A673 (cell line): ENCODE measurements around the gene RASL12. TPM values are rescaled to one million over a fixed set of nuclear protein-coding genes. Genes with fewer than 3 reads are reported as not detected.

Experiments
- BruUV-seq: library from RNA; stranded (reverse); fragments of 400-500 nt; replicated peaks from 2 replicates; lab custom pipeline; 2021; lab: Mats Ljungman, UMichigan
- CTCF ChIA-PET: fragments of 300-600 bp; sonication (Branson Sonifier 250); formaldehyde crosslinking; loops from one replicate; lab custom pipeline; 2022; ENCODE audit warnings: antibody characterized with exemption; lab: Charles Lee
- POLR2A ChIA-PET: fragments of 300-600 bp; sonication (Branson Sonifier 250); formaldehyde crosslinking; loops from one replicate; lab custom pipeline; 2022; ENCODE audit warnings: antibody characterized with exemption; ENCODE audit not compliant: low non-redundant PET; lab: Charles Lee
- DNase-seq: peaks from one replicate; pipeline ENCODE4 v3.0.0-alpha.2; 2015; ENCODE audit warnings: low spot score
- H3K27ac ChIP-seq: fragments of 200-600 bp; sonication (generic); 2 replicates; pipeline ENCODE4 v1.5.1; 2016; ENCODE audit warnings: mixed run types, low read depth, mild to moderate bottlenecking, mixed read lengths, antibody characterized with exemption, low read length; ENCODE audit not compliant: poor library complexity, severe bottlenecking
- H3K27me3 ChIP-seq: fragments of 200-600 bp; sonication (generic); replicated peaks from 2 replicates; pipeline ENCODE4 v1.6.1; 2017; ENCODE audit warnings: mixed run types, low read depth, mild to moderate bottlenecking, mixed read lengths, antibody characterized with exemption, low read length; ENCODE audit not compliant: insufficient read depth, poor library complexity
- H3K36me3 ChIP-seq: fragments of 200-600 bp; sonication (generic); 2 replicates; pipeline ENCODE4 v1.6.1; 2016; ENCODE audit warnings: mixed run types, mild to moderate bottlenecking, mixed read lengths, antibody characterized with exemption, low read length; ENCODE audit not compliant: insufficient read depth, poor library complexity, severe bottlenecking
- H3K4me1 ChIP-seq: fragments of 200-600 bp; sonication (generic); 2 replicates; pipeline ENCODE4 v1.6.1; 2017; ENCODE audit warnings: mixed run types, mild to moderate bottlenecking, mixed read lengths, antibody characterized with exemption, low read length; ENCODE audit not compliant: insufficient read depth, poor library complexity, severe bottlenecking
- H3K4me3 ChIP-seq: fragments of 200-600 bp; sonication (generic); 2 replicates; pipeline ENCODE4 v1.5.1; 2016; ENCODE audit warnings: low read depth, mixed run types, mild to moderate bottlenecking, mixed read lengths, low read length; ENCODE audit not compliant: poor library complexity, severe bottlenecking
- H3K9me3 ChIP-seq: fragments of 200-600 bp; sonication (generic); 2 replicates; pipeline ENCODE4 v1.6.1; 2016; ENCODE audit warnings: mixed run types, low read depth, mild to moderate bottlenecking, mixed read lengths, antibody characterized with exemption, low read length; ENCODE audit not compliant: poor library complexity, severe bottlenecking
- EZH2 ChIP-seq: fragments of 200-600 bp; sonication (generic); IDR thresholded peaks from 2 replicates; pipeline ENCODE4 v1.6.1; 2017; ENCODE audit warnings: borderline replicate concordance, low read depth, mild to moderate bottlenecking, mixed read lengths, antibody characterized with exemption, low read length; ENCODE audit not compliant: poor library complexity, severe bottlenecking
- intact Hi-C: fragments of 100-400 bp; cut with micrococcal nuclease; formaldehyde crosslinking; loops from one replicate; pipeline ENCODE4 v1.10.0; 2022; ENCODE audit not compliant: unreplicated experiment
- total RNA-seq: library from RNA; stranded (reverse); gene quantifications from 2 replicates; pipeline ENCODE4 v1.2.3, GENCODE V29; 2021
- TF ChIP-seq, protein P1 (sequence below): fragments of 300-800, 200-600 bp; sonication (generic); conservative IDR thresholded peaks from 2 replicates; pipeline ENCODE4 v1.5.1; 2017; ENCODE audit warnings: low read depth, mild to moderate bottlenecking, antibody characterized with exemption, low read length, moderate library complexity, mixed read lengths

Gene RASL12
- total RNA-seq, 1 experiment from 2014 or later, result 0.69 TPM

DNA sequence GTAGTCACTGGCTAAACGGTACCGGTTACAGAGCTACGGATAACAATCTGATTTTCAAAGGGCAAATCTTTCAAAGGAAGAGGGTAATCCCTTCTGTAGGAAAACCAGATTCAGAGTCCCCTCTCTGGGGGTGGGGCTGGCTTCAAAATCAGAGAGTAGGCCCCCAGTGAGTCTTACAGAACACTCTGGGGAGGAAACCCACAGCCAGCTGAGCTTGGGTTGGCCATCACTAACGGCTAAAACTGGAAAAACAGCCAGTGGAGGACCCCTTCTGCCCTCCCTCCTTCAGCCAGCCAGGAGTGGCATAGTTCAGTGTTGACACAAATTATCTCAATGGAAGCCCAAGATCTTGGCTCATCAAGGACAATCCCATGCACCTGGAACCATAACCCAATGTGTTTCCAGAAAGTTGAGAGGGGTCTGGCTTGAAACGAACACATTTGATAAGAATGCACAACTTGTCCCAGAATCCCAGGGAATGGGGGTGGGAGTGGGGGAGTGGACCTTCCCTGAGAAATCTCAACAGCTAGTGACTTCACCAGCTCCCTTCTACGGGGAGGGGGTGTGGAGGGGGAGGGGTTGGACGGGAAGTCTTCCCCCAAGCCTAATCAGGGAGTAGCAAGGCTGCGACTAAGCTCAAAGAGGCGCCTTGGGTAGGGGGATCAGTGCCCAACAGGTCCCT, 1.0 kb downstream of the RASL12 start:
- no peak overlapping the region for H3K4me3 ChIP-seq
- peaks cover 14% of the 10 kb centered on the region for H3K4me1 ChIP-seq
- POLR2A ChIA-PET, result interaction anchor here (0.7 kb wide), 1 partner anchor 11 kb away, joined by 5 read pairs; no protein-coding TSS in a partner anchor
- H3K36me3 ChIP-seq, result no peaks in the 10 kb centered on the region
- intact Hi-C loops, result no loop called here
- H3K9me3 ChIP-seq, result no peaks in the 10 kb centered on the region
- no TSS peak for BruUV-seq
- CTCF ChIA-PET, result no interaction called here
- no peaks in the 10 kb centered on the region for H3K27me3 ChIP-seq
- no peak overlapping the region for H3K27ac ChIP-seq
- TF ChIP-seq, protein P1, sequence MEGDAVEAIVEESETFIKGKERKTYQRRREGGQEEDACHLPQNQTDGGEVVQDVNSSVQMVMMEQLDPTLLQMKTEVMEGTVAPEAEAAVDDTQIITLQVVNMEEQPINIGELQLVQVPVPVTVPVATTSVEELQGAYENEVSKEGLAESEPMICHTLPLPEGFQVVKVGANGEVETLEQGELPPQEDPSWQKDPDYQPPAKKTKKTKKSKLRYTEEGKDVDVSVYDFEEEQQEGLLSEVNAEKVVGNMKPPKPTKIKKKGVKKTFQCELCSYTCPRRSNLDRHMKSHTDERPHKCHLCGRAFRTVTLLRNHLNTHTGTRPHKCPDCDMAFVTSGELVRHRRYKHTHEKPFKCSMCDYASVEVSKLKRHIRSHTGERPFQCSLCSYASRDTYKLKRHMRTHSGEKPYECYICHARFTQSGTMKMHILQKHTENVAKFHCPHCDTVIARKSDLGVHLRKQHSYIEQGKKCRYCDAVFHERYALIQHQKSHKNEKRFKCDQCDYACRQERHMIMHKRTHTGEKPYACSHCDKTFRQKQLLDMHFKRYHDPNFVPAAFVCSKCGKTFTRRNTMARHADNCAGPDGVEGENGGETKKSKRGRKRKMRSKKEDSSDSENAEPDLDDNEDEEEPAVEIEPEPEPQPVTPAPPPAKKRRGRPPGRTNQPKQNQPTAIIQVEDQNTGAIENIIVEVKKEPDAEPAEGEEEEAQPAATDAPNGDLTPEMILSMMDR, result no peak
- no peak for TF ChIP-seq EZH2
- DNase-seq, result no peak

DNA sequence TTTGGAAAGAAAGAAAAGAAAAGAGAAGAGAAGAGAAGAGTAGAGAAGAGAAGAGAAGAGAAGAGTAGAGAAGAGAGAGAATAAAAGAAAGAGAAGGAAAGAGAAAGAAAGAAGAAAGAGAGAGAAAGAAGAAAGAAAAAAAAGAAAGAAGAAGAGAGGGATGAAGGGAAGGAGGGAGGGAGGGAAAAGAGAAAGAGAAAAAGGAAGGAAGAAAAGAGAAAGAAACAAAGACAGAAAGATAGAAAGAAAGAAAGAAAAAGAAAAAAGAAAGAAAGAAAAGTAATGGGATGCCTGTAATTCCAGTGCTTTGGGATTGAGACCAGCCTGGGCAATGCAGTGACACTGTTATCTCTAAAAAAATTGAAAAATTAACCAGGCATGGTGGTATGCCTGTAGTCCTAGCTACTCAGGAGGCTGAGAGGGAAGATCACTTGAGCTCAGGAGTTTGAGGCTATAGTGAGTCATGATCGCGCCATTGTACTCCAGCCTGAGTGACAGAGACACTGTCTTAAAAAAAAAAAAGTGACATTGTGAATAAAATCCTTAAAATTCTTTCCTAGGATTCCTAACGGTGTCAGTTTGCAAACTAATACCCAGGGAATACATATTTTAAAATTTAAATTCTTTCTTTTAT, 1.7 kb downstream of the RASL12 start:
- Histone ChIP-seq H3K9me3 (no peaks in the 10 kb centered on the region), H3K27ac (no peak overlapping the region), H3K27me3 (no peaks in the 10 kb centered on the region), H3K36me3 (no peaks in the 10 kb centered on the region), H3K4me1 (peaks cover 14% of the 10 kb centered on the region), H3K4me3 (no peak overlapping the region)
- DNase-seq, result peak; percentile 42
- no TSS peak for BruUV-seq
- CTCF ChIA-PET, result no interaction called here
- POLR2A ChIA-PET, result interaction anchor here (0.7 kb wide), 1 partner anchor 11 kb away, joined by 5 read pairs; no protein-coding TSS in a partner anchor
- TF ChIP-seq EZH2, result no peak
- TF ChIP-seq, protein P1, result no peak
- intact Hi-C loops, result no loop called here

DNA sequence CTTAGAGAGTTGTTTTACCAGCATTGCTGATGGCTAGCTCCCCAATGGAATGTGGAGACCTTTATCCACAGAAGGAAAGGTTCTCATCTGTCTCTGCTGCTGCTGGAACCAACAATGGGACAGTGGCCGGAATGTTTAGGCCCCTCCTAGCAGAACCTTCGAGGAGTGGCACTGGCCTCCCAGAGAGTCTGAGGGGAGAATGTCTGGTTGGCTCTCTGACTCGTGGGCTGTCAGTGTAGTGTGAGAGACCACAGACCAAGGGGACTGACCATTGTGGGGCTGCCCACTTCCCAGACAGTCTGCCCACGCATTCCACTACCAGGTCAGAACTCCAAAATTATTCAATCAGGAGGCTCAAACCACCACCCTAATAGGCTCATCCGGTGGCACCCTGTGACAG, 5.1 kb downstream of the RASL12 start:
- no peaks in the 10 kb centered on the region for H3K9me3 ChIP-seq
- ChIA-PET POLR2A (no interaction called here), CTCF (no interaction called here)
- H3K4me1 ChIP-seq, result peaks cover 6% of the 10 kb centered on the region
- no peak overlapping the region for H3K4me3 ChIP-seq
- DNase-seq, result no peak
- TF ChIP-seq EZH2, result no peak
- TF ChIP-seq, protein P1, result no peak
- no peaks in the 10 kb centered on the region for H3K27me3 ChIP-seq
- BruUV-seq, result no TSS peak
- no peaks in the 10 kb centered on the region for H3K36me3 ChIP-seq
- intact Hi-C loops, result no loop called here
- H3K27ac ChIP-seq, result no peak overlapping the region
